ENCODE results near the gene NUP62.
A peak's percentile ranks its signal among the peaks of the same experiment; 100 is the strongest.

NUP62 gene

DNA sequence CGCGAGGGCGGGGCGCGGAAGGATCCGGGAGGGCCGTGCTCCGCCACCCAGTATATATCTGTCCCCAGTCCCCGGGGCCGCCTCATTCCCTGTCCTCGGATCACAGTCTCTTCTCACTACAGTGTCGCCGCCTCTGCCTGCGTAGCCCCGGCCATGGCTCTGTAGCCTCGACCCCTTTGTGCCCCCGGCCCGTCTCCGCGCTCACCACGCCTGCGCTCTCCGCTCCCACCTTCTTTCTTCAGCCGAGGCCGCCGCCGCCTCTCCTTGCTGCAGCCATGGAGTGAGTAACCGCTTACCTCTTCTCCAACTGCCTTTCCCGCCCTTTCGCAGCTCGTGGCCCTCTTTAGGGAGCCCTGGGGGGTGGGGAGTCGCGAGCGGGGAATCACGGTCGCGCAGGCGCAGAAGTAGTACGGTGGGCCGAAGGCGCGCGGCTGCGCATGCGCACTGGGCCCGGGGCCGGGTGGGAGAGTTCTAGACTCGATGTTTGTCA is at the start of gene NUP62, which contains the start of gene ATF5:
Gene NUP62, minus strand, starts transcription at position 384 of the 490 bp plus-strand sequence. CDS start 19,697 bp downstream, outside the sequence.
Gene ATF5, plus strand, starts transcription at position 85 of the 490 bp plus-strand sequence. CDS start 1,646 bp downstream, outside the sequence.
- Histone ChIP-seq H3K36me3 (ENCODE audit: insufficient read depth, low read length) (peaks cover 79% of the 10 kb centered on the region), H3K9me3 (ENCODE audit: insufficient read depth, low read length, severe bottlenecking) (no peaks in the 10 kb centered on the region), H3K27me3 (ENCODE audit: insufficient read depth, low read length, poor library complexity) (no peaks in the 10 kb centered on the region), H3K79me2 (ENCODE audit: insufficient read depth, low read length) (peaks cover 93% of the 10 kb centered on the region), H3K27ac (ENCODE audit: low read length) (peak within 1 kb of the TSS; percentile 97), H3K9ac (ENCODE audit: low read depth, low read length) (peak within 1 kb of the TSS; percentile 94), H4K20me1 (ENCODE audit: insufficient read depth, low read length) (peaks cover 71% of the 10 kb centered on the region), H3K4me2 (ENCODE audit: insufficient read depth, low read length) (peak within 1 kb of the TSS; percentile 76), H3K4me3 (ENCODE audit: low read depth in 1 of 2, low read length in 2 of 2) (peak within 1 kb of the TSS; percentile 97), H2AFZ (ENCODE audit: low read depth, low read length) (peak within 1 kb of the TSS; percentile 78), H3K4me1 (ENCODE audit: insufficient read depth, low read length) (peaks cover 74% of the 10 kb centered on the region)
- TF ChIP-seq EZH2 (IDR thresholded peaks at IDR 0.05; ENCODE audit: borderline replicate concordance, low read depth, low read length, severe bottlenecking) = no peak
- TF ChIP-seq, protein P1, sequence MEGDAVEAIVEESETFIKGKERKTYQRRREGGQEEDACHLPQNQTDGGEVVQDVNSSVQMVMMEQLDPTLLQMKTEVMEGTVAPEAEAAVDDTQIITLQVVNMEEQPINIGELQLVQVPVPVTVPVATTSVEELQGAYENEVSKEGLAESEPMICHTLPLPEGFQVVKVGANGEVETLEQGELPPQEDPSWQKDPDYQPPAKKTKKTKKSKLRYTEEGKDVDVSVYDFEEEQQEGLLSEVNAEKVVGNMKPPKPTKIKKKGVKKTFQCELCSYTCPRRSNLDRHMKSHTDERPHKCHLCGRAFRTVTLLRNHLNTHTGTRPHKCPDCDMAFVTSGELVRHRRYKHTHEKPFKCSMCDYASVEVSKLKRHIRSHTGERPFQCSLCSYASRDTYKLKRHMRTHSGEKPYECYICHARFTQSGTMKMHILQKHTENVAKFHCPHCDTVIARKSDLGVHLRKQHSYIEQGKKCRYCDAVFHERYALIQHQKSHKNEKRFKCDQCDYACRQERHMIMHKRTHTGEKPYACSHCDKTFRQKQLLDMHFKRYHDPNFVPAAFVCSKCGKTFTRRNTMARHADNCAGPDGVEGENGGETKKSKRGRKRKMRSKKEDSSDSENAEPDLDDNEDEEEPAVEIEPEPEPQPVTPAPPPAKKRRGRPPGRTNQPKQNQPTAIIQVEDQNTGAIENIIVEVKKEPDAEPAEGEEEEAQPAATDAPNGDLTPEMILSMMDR (IDR thresholded peaks at IDR 0.05; ENCODE audit: borderline replicate concordance, extremely low read depth, low read length, poor library complexity, severe bottlenecking) = no peak
- DNase-seq = peak; percentile 93
- ATAC-seq (ENCODE audit: insufficient read depth, low read depth) = peak; percentile 46

- TF ChIP-seq, protein P1 (IDR thresholded peaks at IDR 0.05; ENCODE audit: borderline replicate concordance, extremely low read depth, low read length, poor library complexity, severe bottlenecking) = no peak
- TF ChIP-seq EZH2 (IDR thresholded peaks at IDR 0.05; ENCODE audit: borderline replicate concordance, low read depth, low read length, severe bottlenecking) = no peak
- Histone ChIP-seq H3K36me3 (ENCODE audit: insufficient read depth, low read length) (peaks cover 26% of the 10 kb centered on the region), H3K27ac (ENCODE audit: low read length) (no peak overlapping the region), H3K4me1 (ENCODE audit: insufficient read depth, low read length) (no peaks in the 10 kb centered on the region), H4K20me1 (ENCODE audit: insufficient read depth, low read length) (peaks cover 17% of the 10 kb centered on the region), H3K9me3 (ENCODE audit: insufficient read depth, low read length, severe bottlenecking) (no peaks in the 10 kb centered on the region), H3K4me2 (ENCODE audit: insufficient read depth, low read length) (no peak overlapping the region), H3K27me3 (ENCODE audit: insufficient read depth, low read length, poor library complexity) (no peaks in the 10 kb centered on the region), H3K9ac (ENCODE audit: low read depth, low read length) (no peak overlapping the region), H3K4me3 (ENCODE audit: low read depth in 1 of 2, low read length in 2 of 2) (no peak overlapping the region), H2AFZ (ENCODE audit: low read depth, low read length) (no peak overlapping the region), H3K79me2 (ENCODE audit: insufficient read depth, low read length) (no peaks in the 10 kb centered on the region)
- DNase-seq (no peak), ATAC-seq (ENCODE audit: insufficient read depth, low read depth) (no peak)
Measured at GRCh38 chr19:49978324-49978723, 49.0 kb upstream of the NUP62 start.

- Histone ChIP-seq H3K9ac (ENCODE audit: low read depth, low read length) (no peak overlapping the region), H3K9me3 (ENCODE audit: insufficient read depth, low read length, severe bottlenecking) (no peaks in the 10 kb centered on the region), H3K36me3 (ENCODE audit: insufficient read depth, low read length) (peaks cover 26% of the 10 kb centered on the region), H2AFZ (ENCODE audit: low read depth, low read length) (no peak overlapping the region), H3K27me3 (ENCODE audit: insufficient read depth, low read length, poor library complexity) (no peaks in the 10 kb centered on the region), H3K4me2 (ENCODE audit: insufficient read depth, low read length) (no peak overlapping the region), H3K4me1 (ENCODE audit: insufficient read depth, low read length) (no peaks in the 10 kb centered on the region), H4K20me1 (ENCODE audit: insufficient read depth, low read length) (peaks cover 18% of the 10 kb centered on the region), H3K4me3 (ENCODE audit: low read depth in 1 of 2, low read length in 2 of 2) (no peak overlapping the region), H3K27ac (ENCODE audit: low read length) (no peak overlapping the region), H3K79me2 (ENCODE audit: insufficient read depth, low read length) (no peaks in the 10 kb centered on the region)
- no peak for DNase-seq
- ATAC-seq (ENCODE audit: insufficient read depth, low read depth) = no peak
- TF ChIP-seq, protein P1 (IDR thresholded peaks at IDR 0.05; ENCODE audit: borderline replicate concordance, extremely low read depth, low read length, poor library complexity, severe bottlenecking) = no peak
- no peak for TF ChIP-seq EZH2 (IDR thresholded peaks at IDR 0.05; ENCODE audit: borderline replicate concordance, low read depth, low read length, severe bottlenecking)
Measured at GRCh38 chr19:49977881-49978280, 48.6 kb upstream of the NUP62 start.
